Astrocyte of the spinal cord (primary cell): ENCODE measurements around the gene RFWD3.
A peak's percentile ranks its signal among the peaks of the same experiment; 100 is the strongest.

Experiments
- DNase-seq: peaks from one replicate; pipeline ENCODE4 v3.0.0; 2011; ENCODE audit warnings: low read depth, low spot score
- H3K4me3 ChIP-seq: 2 replicates; pipeline ENCODE4 v1.5.1; 2011; ENCODE audit warnings: low read depth, mild to moderate bottlenecking, low read length, moderate library complexity
- CTCF ChIP-seq: IDR thresholded peaks from 2 replicates; pipeline ENCODE4 v1.5.1; 2012; ENCODE audit warnings: low read depth, mild to moderate bottlenecking, low read length, inconsistent platforms
- in situ Hi-C: cut with HindIII; loops from 2 replicates; pipeline ENCODE4 v1.10.0; 2017; ENCODE audit warnings: low sequenced_read_pairs

RFWD3 gene

GRCh38 chr16:74623839-74624235 is 42.8 kb downstream of the RFWD3 start:
- TF ChIP-seq CTCF: no peak
- no peak overlapping the region for H3K4me3 ChIP-seq
- in situ Hi-C loops: no loop called here
- no peak for DNase-seq

GRCh38 chr16:74623214-74623838 is 43.4 kb downstream of the RFWD3 start:
- peak; percentile 54 for TF ChIP-seq CTCF
- DNase-seq: peak; percentile 67
- in situ Hi-C loops: no loop called here
- H3K4me3 ChIP-seq: no peak overlapping the region

GRCh38 chr16:74622005-74622404 is 44.7 kb downstream of the RFWD3 start:
- DNase-seq: no peak
- no peak for TF ChIP-seq CTCF
- in situ Hi-C loops: no loop called here
- H3K4me3 ChIP-seq: no peak overlapping the region

GRCh38 chr16:74617206-74617788 is 49.4 kb downstream of the RFWD3 start:
- no peak for TF ChIP-seq CTCF
- in situ Hi-C loops: no loop called here
- no peak overlapping the region for H3K4me3 ChIP-seq
- no peak for DNase-seq

GRCh38 chr16:74611721-74612120 is 55.0 kb downstream of the RFWD3 start:
- H3K4me3 ChIP-seq: no peak overlapping the region
- peak; percentile 59 for DNase-seq
- no peak for TF ChIP-seq CTCF
- in situ Hi-C loops: no loop called here

GRCh38 chr16:74608944-74609343 is 57.7 kb downstream of the RFWD3 start:
- no peak for DNase-seq
- in situ Hi-C loops: no loop called here
- no peak for TF ChIP-seq CTCF
- H3K4me3 ChIP-seq: no peak overlapping the region

GRCh38 chr16:74608381-74608780 is 58.3 kb downstream of the RFWD3 start:
- no peak for TF ChIP-seq CTCF
- no peak overlapping the region for H3K4me3 ChIP-seq
- in situ Hi-C loops: no loop called here
- no peak for DNase-seq
